CD4-positive, alpha-beta T cell (primary cell): ENCODE data around the gene CLRN1. TPM values are rescaled to one million over a fixed set of nuclear protein-coding genes. Genes with fewer than 3 reads are reported as not detected.

ENCODE experiments used
- ATAC-seq: fragments of 200-7000 bp; cut with Tn5 transposase; one replicate; pipeline ENCODE4 v1.10.0; 2022; ENCODE audit warnings: mild to moderate bottlenecking; ENCODE audit not compliant: poor library complexity
- CTCF ChIA-PET: fragments of 350-600 bp; sonication (Branson Sonifier 250); formaldehyde crosslinking; loops from one replicate; lab custom pipeline; 2021; ENCODE audit warnings: antibody characterized with exemption, inconsistent platforms; lab: Charles Lee
- POLR2A ChIA-PET: fragments of 350-600 bp; sonication (Branson Sonifier 250); formaldehyde crosslinking; loops from one replicate; lab custom pipeline; 2021; ENCODE audit warnings: antibody characterized with exemption, inconsistent platforms; lab: Charles Lee
- DNase-seq, 14 experiments: peaks; one replicate each; pipeline ENCODE4 v3.0.0-alpha.2; 2013 to 2020; ENCODE audit warnings: mixed read lengths in 2 of 14
- H3K27ac ChIP-seq, 2 donors: one replicate each; pipeline versions ENCODE4 v1.5.1 to v1.7.0; 2013; ENCODE audit warnings: low read length in 2 of 2, low read depth in 1 of 2, mild to moderate bottlenecking in 1 of 2
- H3K27me3 ChIP-seq, 2 experiments: 1 replicate in 1 of 2; 2 replicates in 1 of 2; pipeline versions ENCODE4 v1.6.1 to v1.7.0; 2013; ENCODE audit warnings: low read length in 2 of 2, control low read depth in 1 of 2, mild to moderate bottlenecking in 1 of 2, moderate library complexity in 1 of 2; ENCODE audit not compliant: insufficient read depth in 2 of 2, control insufficient read depth in 1 of 2
- H3K36me3 ChIP-seq: one replicate; pipeline ENCODE4 v1.6.1; 2013; ENCODE audit warnings: low read length, control low read depth; ENCODE audit not compliant: insufficient read depth
- H3K4me1 ChIP-seq: one replicate; pipeline ENCODE4 v1.6.1; 2013; ENCODE audit warnings: low read length, control low read depth; ENCODE audit not compliant: insufficient read depth
- H3K4me3 ChIP-seq: one replicate; pipeline ENCODE4 v1.5.1; 2013; ENCODE audit warnings: mild to moderate bottlenecking, low read length, moderate library complexity
- H3K9me3 ChIP-seq, 2 experiments: 1 replicate in 1 of 2; 2 replicates in 1 of 2; pipeline versions ENCODE4 v1.6.1 to v1.7.0; 2013; ENCODE audit warnings: low read length in 2 of 2, mild to moderate bottlenecking in 2 of 2, control low read depth in 1 of 2, moderate library complexity in 1 of 2; ENCODE audit not compliant: control insufficient read depth in 1 of 2, insufficient read depth in 1 of 2
- H3K27ac Mint-ChIP-seq: one replicate; pipeline ENCODE4 v1.8.0; 2020; ENCODE audit warnings: mixed read lengths
- H3K27me3 Mint-ChIP-seq: one replicate; pipeline ENCODE4 v1.8.0; 2021; ENCODE audit warnings: mixed read lengths
- H3K36me3 Mint-ChIP-seq: one replicate; pipeline ENCODE4 v1.8.0; 2021; ENCODE audit warnings: low read depth, mixed read lengths
- H3K4me1 Mint-ChIP-seq: one replicate; pipeline ENCODE4 v1.8.0; 2021; ENCODE audit warnings: low read depth, mixed read lengths
- H3K4me3 Mint-ChIP-seq: one replicate; pipeline ENCODE4 v1.8.0; 2020; ENCODE audit warnings: mild to moderate bottlenecking, mixed read lengths
- H3K9me3 Mint-ChIP-seq: one replicate; pipeline ENCODE4 v1.8.0; 2020; ENCODE audit warnings: mixed read lengths
- intact Hi-C, 2 experiments: fragments of 100-400 bp; cut with DNase I in 1 of 2; cut with micrococcal nuclease in 1 of 2; formaldehyde crosslinking; loops; one replicate each; pipeline versions ENCODE4 v1.15.1 to v1.9.0; 2023 to 2025; cut with DNase I, micrococcal nuclease
- total RNA-seq, 174 experiments: library from RNA in 2 of 174; stranded (reverse) in 2 of 174; gene quantifications; one replicate each; pipeline ENCODE4 v1.2.3 and lab custom pipeline; 2021 to 2026
- TF ChIP-seq, protein P1 (sequence below): fragments of 200-600 bp; IDR thresholded peaks from one replicate; pipeline ENCODE4 v1.8.0; 2022; ENCODE audit warnings: antibody characterized with exemption, mild to moderate bottlenecking

The CLRN1 gene
- total RNA-seq, 2 experiments from 2014 or later, result not detected

DNA sequence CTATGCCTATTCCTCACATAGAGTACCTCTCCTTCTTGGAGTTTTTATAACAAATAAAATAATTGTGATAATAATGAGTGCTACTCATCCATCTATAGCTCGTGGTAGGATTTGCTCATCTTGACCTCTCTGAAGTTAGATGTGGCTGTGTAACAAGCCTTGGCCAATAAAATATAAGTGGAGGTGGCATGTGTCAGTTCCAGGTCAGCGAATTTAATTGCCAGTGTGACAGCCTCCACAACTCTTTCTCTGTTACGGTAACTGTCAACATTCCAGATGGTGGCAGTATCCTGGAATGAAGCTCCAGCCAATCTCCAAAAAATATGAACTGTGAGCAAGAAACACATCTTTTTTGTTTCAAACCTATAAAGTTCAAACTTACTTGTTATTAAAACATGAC is 13.8 kb downstream of the CLRN1 start:
- ATAC-seq (no peak), DNase-seq (no peak)
- Histone ChIP-seq H3K9me3 (no peaks in the 10 kb centered on the region), H3K27ac (no peak overlapping the region), H3K27me3 (peaks cover 0 to 3% of the 10 kb centered on the region in 2 experiments), H3K4me3 (no peak overlapping the region), H3K36me3 (no peaks in the 10 kb centered on the region), H3K4me1 (no peaks in the 10 kb centered on the region)
- Mint-ChIP-seq H3K27me3 (peaks cover 28% of the 10 kb centered on the region), H3K27ac (no peak overlapping the region), H3K9me3 (no peaks in the 10 kb centered on the region), H3K4me3 (no peak overlapping the region), H3K4me1 (no peaks in the 10 kb centered on the region), H3K36me3 (no peaks in the 10 kb centered on the region)
- CTCF ChIA-PET, result interaction anchor here (1.1 kb wide), 1 partner anchor 14 kb away, joined by 3 read pairs; the partner anchor contains the start of gene CLRN1
- TF ChIP-seq, protein P1, sequence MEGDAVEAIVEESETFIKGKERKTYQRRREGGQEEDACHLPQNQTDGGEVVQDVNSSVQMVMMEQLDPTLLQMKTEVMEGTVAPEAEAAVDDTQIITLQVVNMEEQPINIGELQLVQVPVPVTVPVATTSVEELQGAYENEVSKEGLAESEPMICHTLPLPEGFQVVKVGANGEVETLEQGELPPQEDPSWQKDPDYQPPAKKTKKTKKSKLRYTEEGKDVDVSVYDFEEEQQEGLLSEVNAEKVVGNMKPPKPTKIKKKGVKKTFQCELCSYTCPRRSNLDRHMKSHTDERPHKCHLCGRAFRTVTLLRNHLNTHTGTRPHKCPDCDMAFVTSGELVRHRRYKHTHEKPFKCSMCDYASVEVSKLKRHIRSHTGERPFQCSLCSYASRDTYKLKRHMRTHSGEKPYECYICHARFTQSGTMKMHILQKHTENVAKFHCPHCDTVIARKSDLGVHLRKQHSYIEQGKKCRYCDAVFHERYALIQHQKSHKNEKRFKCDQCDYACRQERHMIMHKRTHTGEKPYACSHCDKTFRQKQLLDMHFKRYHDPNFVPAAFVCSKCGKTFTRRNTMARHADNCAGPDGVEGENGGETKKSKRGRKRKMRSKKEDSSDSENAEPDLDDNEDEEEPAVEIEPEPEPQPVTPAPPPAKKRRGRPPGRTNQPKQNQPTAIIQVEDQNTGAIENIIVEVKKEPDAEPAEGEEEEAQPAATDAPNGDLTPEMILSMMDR, result no peak
- POLR2A ChIA-PET, result no interaction called here
- intact Hi-C loops, result no loop called here

DNA sequence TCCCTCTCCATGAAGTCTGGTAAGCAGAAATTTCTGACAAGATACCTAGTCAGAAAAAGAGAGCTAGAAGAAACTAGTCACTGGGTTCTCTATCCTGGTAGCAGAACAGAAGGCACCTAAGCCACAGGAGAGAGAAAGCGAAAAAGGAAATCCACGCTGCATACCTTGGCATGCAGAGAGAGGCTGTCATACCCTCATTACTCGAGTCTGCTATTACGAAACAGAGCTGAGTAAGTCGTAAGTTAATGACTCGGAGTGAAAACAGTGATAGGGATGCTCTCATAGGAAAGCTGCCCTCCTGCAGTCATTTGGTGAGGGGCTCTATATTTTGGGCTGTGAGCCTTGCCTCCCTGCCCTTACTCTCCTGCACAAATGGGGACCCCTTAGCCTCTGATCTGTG is 16.2 kb downstream of the CLRN1 start:
- CTCF ChIA-PET, result no interaction called here
- no peaks in the 10 kb centered on the region for H3K9me3 Mint-ChIP-seq

DNA sequence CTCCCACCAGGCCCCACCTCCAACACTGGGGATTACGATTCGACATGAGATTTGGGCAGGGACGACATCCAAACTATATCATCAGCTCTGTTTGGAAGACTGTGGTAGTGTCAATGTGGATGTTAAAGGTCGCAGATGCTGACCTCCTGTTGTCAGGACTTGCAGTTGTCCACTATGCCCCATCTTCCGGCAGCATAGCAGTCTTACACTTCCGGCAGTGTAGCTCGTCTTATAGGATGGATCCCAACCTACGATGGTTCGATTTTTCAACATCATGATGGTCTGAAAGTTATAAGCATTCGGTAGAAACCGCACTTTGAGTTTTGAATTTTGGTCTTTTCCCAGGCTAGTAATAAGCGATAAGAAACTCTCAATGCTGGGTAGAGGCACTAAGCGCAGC is 20.6 kb downstream of the CLRN1 start:
- CTCF ChIA-PET, result interaction anchor here (0.5 kb wide), 1 partner anchor 41 kb away, joined by 3 read pairs; no protein-coding TSS in a partner anchor
- Mint-ChIP-seq H3K36me3 (no peaks in the 10 kb centered on the region), H3K9me3 (no peaks in the 10 kb centered on the region), H3K4me3 (no peak overlapping the region), H3K27ac (no peak overlapping the region), H3K27me3 (peaks cover 23% of the 10 kb centered on the region), H3K4me1 (no peaks in the 10 kb centered on the region)
- Histone ChIP-seq H3K4me3 (no peak overlapping the region), H3K27ac (no peak overlapping the region), H3K36me3 (no peaks in the 10 kb centered on the region), H3K4me1 (no peaks in the 10 kb centered on the region), H3K9me3 (no peaks in the 10 kb centered on the region), H3K27me3 (no peaks in the 10 kb centered on the region)
- POLR2A ChIA-PET, result no interaction called here
- no peak for ATAC-seq
- DNase-seq, result no peak
- TF ChIP-seq, protein P1, result no peak
- intact Hi-C loops, result no loop called here

More for the DNA sequence above, 16.2 kb downstream of the CLRN1 start:
- Histone ChIP-seq H3K9me3 (no peaks in the 10 kb centered on the region), H3K27me3 (peaks cover 0 to 3% of the 10 kb centered on the region in 2 experiments), H3K4me3 (no peak overlapping the region), H3K4me1 (no peaks in the 10 kb centered on the region), H3K36me3 (no peaks in the 10 kb centered on the region), H3K27ac (no peak overlapping the region)
- no peaks in the 10 kb centered on the region for H3K36me3 Mint-ChIP-seq
- intact Hi-C loops, result no loop called here
- TF ChIP-seq, protein P1, result no peak
- ATAC-seq (no peak), DNase-seq (no peak)
- POLR2A ChIA-PET, result no interaction called here
- no peak overlapping the region for H3K27ac Mint-ChIP-seq
- no peaks in the 10 kb centered on the region for H3K4me1 Mint-ChIP-seq
- peaks cover 23% of the 10 kb centered on the region for H3K27me3 Mint-ChIP-seq
- no peak overlapping the region for H3K4me3 Mint-ChIP-seq
